Stimulated activated naive CD4-positive, alpha-beta T cell treated with Interleukin-2 at 50 U/mL for 16 hours (primary cell): Measurements from ENCODE around the gene AFG1L.

ENCODE experiments used
- DNase-seq: peaks from one replicate; lab custom pipeline; 2025; lab: John Stamatoyannopoulos, UW

Gene AFG1L

GRCh38 chr6:108455688-108456087 is 160.8 kb downstream of the AFG1L start:
- DNase-seq, result no peak

- no peak for DNase-seq
Measured at GRCh38 chr6:108463784-108464183, 168.9 kb downstream of the AFG1L start.

DNA sequence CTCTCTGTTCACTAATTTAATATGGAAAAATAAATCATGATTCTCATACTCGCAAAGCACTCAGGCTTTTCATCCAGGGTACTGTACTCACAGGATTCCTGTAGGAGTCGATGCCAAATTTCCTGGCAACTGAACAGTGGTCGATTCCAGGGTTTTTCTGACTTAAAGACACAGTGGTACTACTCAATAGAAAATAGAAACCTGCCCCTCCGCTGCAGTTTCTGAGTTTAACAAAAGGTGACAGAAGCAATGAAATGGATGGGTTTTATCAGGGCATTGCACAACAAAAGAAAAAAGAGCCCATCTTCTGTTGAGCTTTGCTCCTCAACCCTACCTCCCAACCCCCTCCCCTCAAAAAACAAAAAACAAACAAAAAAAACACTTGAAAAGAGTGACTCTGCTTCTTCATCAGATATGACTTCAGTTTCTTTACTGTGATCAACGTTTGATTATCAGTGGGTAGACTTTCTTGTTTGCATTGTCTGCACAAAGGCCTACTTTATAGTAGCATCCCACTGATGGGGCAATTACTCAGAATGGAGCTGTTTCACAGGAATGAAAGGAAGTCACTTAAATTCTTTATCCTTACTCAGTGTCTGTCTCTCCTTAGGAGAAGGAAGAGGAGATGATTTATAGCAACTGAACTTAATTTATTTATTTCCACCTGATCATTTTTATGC is 169.7 kb downstream of the AFG1L start:
- no peak for DNase-seq

DNA sequence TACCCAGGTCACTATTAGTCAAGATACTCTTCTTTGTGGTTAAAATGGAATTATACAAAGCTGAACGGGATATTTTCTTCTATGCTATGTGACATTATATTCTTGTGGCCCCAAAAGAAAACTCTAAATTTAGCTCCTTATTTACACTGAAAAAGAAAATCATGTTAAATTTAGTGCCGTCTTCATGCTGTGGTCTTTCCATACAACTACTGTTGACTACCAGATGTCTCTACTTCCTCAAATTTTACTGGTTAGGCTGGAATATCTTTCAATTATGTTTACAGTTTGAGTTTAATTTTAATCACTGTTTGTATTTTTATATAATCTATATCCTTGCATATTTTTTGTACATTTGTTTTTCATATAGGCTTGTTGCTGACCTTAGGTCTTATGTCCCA is 170.2 kb downstream of the AFG1L start:
- no peak for DNase-seq

DNA sequence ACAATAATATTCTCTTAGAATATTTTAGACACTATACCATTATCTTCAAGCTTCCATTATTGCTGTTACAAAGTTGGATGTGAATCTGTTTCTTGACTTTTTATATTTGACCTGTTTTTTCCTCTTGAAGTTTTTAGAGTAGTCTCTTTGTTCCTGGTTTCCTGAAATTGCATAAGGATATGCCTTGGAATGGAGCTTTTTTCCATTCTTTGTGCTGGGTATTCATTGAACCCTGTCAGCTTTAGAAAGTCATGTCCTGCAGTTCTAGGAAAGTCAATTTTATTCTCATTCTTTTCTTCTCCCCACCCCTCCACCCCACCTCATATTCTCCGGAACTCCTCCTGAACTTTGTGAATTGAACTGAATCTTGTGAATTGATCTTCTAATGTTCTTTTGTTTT is 173.5 kb downstream of the AFG1L start:
- DNase-seq, result no peak

DNA sequence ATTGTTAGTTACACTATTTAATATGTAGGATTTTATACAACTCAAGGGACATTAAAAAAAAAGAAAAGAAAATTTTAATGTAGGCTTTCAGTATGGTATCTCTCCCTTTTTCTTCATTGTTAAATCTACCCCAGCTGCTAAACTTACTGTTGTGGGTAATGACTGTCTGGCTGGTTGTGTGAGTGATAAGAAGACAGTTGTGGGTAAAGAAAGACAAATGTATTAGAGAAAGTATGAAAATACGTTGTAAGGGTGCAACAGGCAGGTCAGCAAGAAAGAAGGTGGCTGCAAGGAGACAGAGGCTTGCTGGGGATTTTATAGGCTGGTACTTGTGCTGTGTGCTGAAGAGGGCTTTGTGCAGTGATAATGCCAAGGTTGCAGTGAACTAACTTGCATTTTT is 174.5 kb downstream of the AFG1L start:
- no peak for DNase-seq

- no peak for DNase-seq
Measured at GRCh38 chr6:108473197-108473596, 178.3 kb downstream of the AFG1L start.

DNA sequence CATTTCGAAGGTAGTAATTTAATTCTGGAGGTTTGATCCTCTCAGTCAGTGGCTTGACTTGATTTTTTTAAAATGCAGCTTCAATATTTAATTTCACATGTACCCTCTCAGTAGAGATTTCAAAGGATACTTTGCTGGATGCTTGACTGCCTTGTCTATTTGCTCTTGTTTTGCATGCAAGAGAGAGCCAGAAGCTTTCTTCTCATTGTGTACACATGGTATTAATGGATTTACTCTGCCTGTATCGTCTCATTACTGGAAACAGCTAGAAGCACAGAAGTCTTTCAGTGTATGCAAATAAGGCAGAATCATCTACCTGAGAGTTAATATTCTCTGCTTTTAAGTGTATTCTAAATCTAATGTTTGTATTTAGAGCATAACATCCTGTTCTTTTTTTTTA is 181.5 kb downstream of the AFG1L start:
- no peak for DNase-seq

DNA sequence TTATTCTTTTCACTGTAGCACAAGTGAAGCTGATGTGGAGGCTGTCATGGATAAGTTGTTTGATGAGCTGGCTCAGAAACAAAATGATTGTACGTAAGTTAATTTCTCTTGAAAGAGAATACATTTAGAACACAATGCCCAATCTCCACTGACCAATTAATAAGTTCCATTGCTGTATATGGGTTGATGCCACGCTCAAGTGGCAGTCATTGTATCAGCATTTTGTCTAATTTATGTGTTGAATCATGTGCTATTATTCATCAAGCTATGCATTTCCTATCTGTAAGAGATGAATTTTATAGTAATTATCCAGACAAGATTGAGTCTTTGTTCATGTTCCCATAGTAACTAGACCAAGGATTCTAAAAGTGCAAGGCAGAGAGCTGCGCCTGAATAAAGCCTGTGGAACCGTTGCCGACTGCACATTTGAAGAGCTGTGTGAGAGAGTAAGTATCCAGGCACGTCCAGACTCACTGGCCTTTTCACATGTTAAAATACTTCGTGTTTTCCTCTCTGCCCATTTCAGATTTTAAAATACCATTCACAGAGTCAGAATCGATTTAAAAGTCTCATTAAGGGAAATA is 182.1 kb downstream of the AFG1L start:
- DNase-seq, result no peak

GRCh38 chr6:108482559-108482958 is 187.7 kb downstream of the AFG1L start:
- DNase-seq, result no peak

DNA sequence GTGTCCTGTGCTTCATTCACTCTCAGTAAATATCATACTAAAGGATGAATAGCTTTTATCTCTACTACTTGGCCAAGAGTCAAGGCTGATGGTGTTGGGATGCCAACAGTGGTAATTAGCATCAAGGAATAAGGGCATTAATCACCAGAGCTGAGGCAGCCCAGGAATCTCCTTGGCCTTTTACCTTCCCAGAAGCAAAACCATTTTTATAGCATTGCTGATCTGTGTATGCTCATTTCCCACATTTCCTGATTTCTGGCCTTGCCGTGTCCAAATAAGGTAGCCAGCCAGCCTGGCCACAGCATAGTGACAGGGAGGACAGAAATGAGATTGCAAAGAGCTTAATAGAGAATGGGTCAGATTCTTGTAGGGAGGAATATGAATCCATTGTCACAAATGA is 189.2 kb downstream of the AFG1L start:
- no peak for DNase-seq

- no peak for DNase-seq
Measured at GRCh38 chr6:108489699-108490098, 194.8 kb downstream of the AFG1L start.

DNA sequence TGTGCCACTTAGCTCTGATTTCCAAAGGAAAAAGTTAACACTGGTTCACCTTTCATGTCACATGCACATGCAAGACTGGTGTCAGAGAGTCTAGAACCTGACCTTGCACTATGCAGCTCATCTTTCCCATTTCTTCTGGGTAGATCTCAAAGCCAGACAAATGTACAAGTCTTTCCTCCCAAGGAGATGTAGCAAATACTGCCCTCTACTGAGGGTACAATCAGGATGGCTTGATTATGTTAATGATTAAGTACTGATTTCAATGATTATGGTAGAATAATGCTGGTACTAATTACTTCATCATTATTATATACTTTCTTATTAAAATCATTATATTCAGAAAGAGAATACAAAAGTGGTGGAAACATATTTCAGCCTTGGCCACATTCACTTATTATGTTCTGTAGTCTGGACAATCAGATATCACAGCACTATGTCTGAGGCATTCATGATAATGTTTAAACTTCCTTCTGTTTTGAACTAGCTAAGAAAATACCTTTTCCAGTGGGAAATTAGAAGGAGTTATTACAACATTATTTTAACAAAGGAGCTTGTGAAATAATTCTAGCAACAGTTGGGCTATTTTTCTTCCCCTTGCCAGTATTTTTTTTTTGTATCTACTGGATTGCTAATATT is 197.4 kb downstream of the AFG1L start:
- no peak for DNase-seq

DNA sequence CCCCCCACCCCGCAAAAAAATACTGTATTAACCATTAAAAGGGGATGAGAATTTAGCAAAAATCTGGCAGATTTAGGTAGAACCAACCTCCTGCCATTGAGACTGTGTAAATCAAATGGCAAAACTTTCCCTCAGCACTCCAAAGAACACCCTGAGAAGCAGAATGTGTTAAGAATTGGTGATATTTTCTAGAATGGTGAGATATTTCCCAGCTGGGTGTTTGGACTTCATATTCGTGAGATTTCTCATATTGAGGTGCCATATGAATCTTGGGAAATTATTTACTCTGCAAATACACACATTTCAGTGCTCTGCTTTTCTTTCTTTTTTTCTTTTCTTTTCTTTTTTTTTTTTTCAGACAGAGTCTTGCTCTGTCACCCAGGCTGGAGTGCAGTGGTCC is 199.6 kb downstream of the AFG1L start:
- DNase-seq, result no peak

DNA sequence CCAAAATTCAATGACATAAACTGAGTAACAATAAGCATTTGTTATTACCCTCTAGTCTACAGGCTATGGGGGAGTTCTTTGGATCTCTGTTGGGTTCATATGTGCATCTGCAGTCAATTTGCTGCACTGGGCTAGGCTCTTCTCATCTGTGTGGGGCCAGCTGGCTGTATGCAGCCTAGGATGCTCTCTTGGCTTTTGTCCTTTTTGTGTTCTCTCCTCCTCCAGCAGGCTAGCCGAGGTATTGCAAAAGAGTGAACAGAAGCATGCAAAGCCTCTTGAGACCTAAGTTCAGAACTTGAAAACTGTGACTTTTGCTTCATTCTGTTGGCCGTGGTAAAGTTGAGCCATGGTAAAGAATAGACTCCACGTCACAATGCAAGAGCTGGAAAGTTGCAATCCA is 203.0 kb downstream of the AFG1L start:
- no peak for DNase-seq

DNA sequence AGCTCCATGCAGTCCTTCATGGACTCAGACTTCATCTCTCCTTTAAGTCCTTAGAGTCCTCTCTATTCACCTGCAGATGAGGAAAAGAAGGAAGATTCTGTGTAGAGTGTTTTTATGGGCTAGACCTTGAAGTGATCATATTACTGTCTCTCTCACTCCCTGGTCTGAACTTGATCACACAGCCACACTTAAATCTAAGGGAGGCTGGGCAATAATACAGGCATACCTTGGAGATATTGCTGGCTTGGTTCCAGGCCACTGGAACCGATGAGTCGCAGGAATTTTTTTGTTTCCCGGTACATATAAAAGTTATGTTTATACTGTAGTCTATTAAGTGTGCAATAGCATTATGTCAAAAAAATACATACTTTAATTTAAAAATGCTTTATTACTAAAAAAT is 206.7 kb downstream of the AFG1L start:
- DNase-seq, result no peak

GRCh38 chr6:108502832-108503231 is 208.0 kb downstream of the AFG1L start:
- no peak for DNase-seq

DNA sequence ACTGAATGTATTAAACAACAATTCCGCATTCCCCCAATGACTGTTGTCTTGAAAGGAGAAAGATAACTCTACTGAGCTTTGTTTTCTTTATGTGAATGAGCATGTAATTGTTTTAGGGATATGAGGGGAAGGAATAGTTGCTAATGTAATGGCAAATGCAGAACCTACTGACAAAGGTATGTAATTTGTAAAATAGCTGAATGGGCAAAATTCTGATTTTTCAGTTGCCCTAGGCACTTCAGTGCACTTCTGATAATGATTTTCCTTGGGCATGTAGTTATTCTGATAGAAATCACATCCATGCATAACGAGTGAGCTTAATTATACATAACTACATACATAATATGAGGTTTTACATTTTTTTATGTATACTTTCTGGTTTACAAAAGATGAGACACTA is 212.5 kb downstream of the AFG1L start:
- no peak for DNase-seq

GRCh38 chr6:108510461-108511319 is 215.8 kb downstream of the AFG1L start:
- no peak for DNase-seq

- no peak for DNase-seq
Measured at GRCh38 chr6:108518714-108519576, 224.1 kb downstream of the AFG1L start.

- no peak for DNase-seq
Measured at GRCh38 chr6:108521616-108522107, 226.8 kb downstream of the AFG1L start.

DNA sequence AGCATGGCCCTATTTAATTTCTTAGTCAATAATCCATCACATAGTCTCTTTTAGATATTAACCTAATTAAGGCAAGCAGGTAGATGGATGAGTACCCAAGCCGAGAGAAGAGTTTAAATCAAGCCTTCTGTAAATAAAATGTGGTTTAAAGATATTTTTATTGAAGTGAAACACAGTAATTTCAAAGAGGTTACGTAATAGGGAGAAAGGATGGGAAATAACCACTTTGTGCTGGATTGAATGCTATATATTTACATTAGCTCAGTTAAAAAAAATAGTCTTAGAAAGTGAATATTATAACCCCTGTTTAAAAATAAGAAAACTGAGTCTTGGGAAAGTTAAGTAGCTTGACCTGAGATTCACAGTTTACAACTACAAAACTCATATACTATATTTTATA is 228.8 kb downstream of the AFG1L start:
- no peak for DNase-seq
